Endometrium (tissue), 2 donors: ENCODE measurements around the gene THSD4.

Source experiments
- FAIRE-seq: peaks from 2 replicates; lab custom pipeline; 2012; peaks lifted over from hg19 to GRCh38; lab: Jason Lieb, UNC
- donor health status: control.
- donor health status: control.

The THSD4 gene

GRCh38 chr15:71501344-71502076, 386.2 kb downstream of the THSD4 start:
- FAIRE-seq: no peak

GRCh38 chr15:71502077-71502432, 386.8 kb downstream of the THSD4 start:
- no peak for FAIRE-seq

GRCh38 chr15:71505962-71506361, 390.7 kb downstream of the THSD4 start:
- peak; percentile 31 for FAIRE-seq

- no peak for FAIRE-seq
Observed at GRCh38 chr15:71506946-71507345, 391.7 kb downstream of the THSD4 start.

- no peak for FAIRE-seq
Observed at GRCh38 chr15:71508081-71508682, 392.9 kb downstream of the THSD4 start.

- FAIRE-seq: no peak
Observed at GRCh38 chr15:71509139-71509538, 393.9 kb downstream of the THSD4 start.

- no peak for FAIRE-seq
Observed at GRCh38 chr15:71510763-71511162, 395.5 kb downstream of the THSD4 start.

GRCh38 chr15:71511796-71512681, 396.8 kb downstream of the THSD4 start:
- peak; percentile 21 for FAIRE-seq

GRCh38 chr15:71512682-71513006, 397.4 kb downstream of the THSD4 start:
- FAIRE-seq: peak; percentile 33

GRCh38 chr15:71515375-71516186, 400.3 kb downstream of the THSD4 start:
- no peak for FAIRE-seq

GRCh38 chr15:71517751-71518150, 402.5 kb downstream of the THSD4 start:
- no peak for FAIRE-seq

- no peak for FAIRE-seq
Observed at GRCh38 chr15:71518661-71519060, 403.4 kb downstream of the THSD4 start.

GRCh38 chr15:71526060-71526820, 411.0 kb downstream of the THSD4 start:
- peak; percentile 80 for FAIRE-seq

GRCh38 chr15:71529361-71529760, 414.1 kb downstream of the THSD4 start:
- FAIRE-seq: no peak

- no peak for FAIRE-seq
Observed at GRCh38 chr15:71530116-71530515, 414.8 kb downstream of the THSD4 start.

GRCh38 chr15:71532994-71533393, 417.7 kb downstream of the THSD4 start:
- FAIRE-seq: no peak

GRCh38 chr15:71538181-71538580, 422.9 kb downstream of the THSD4 start:
- no peak for FAIRE-seq

- no peak for FAIRE-seq
Observed at GRCh38 chr15:71541746-71542145, 426.5 kb downstream of the THSD4 start.

- no peak for FAIRE-seq
Observed at GRCh38 chr15:71542836-71543235, 427.6 kb downstream of the THSD4 start.

- FAIRE-seq: no peak
Observed at GRCh38 chr15:71543413-71543812, 428.1 kb downstream of the THSD4 start.

- FAIRE-seq: no peak
Observed at GRCh38 chr15:71545223-71545760, 430.0 kb downstream of the THSD4 start.
